Measurements from ENCODE around the gene FGF7.
A peak's percentile ranks its signal among the peaks of the same experiment; 100 is the strongest.

- no peak for TF ChIP-seq CTCF (IDR thresholded peaks at IDR 0.05)
- TF ChIP-seq POLR2A (IDR thresholded peaks at IDR 0.05), result no peak
- peak in 1 of 2 donors; percentile 79 for TF ChIP-seq EP300 (IDR thresholded peaks at IDR 0.05)
Measured at GRCh38 chr15:49428409-49429095, 5.5 kb downstream of the FGF7 start.
